Measurements from ENCODE around the gene ZNF814.

The ZNF814 gene

GRCh38 chr19:57803265-57803593 is 85.6 kb downstream of the ZNF814 start:
- Histone ChIP-seq H3K79me2 (ENCODE audit: insufficient read depth, low read depth) (no peaks in the 10 kb centered on the region), H3K4me1 (ENCODE audit: low read depth, poor library complexity, severe bottlenecking) (no peaks in the 10 kb centered on the region), H2AFZ (ENCODE audit: low read depth) (no peak overlapping the region), H3K36me3 (ENCODE audit: insufficient read depth) (no peaks in the 10 kb centered on the region), H3K4me3 (IDR thresholded peaks at IDR 0.05; ENCODE audit: insufficient read depth, low read depth, low read length) (no peak overlapping the region), H3K9ac (no peak overlapping the region), H3K4me2 (no peak overlapping the region), H3K27me3 (ENCODE audit: insufficient read depth, low read depth) (no peaks in the 10 kb centered on the region), H4K20me1 (ENCODE audit: insufficient read depth) (no peaks in the 10 kb centered on the region), H3K27ac (no peak overlapping the region)
- TF ChIP-seq CTCF (conservative IDR thresholded peaks at IDR 0.05; ENCODE audit: low read depth, low read length), result no peak

DNA sequence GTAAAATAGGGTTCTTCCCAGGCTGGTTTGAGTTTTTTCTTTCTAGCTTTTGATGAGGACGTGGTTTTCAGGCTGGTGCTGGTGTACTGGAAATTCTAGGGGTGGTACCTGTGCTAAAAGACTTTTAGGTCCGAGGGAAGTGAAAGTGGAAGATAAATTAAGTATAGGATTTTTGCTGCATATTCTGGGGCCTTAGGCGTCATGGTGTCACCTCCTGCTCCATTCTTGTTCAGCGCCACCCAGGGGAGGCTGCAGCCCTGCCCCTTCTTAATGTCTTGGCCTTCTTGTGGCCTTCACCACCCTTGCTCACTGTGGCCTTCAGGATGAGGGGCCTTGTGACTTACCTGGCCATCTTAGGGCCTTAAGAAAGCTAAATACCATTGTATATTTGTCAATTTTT is 86.6 kb downstream of the ZNF814 start:
- H4K20me1 ChIP-seq (ENCODE audit: insufficient read depth), result no peaks in the 10 kb centered on the region
- H3K9ac ChIP-seq, result no peak overlapping the region
- no peaks in the 10 kb centered on the region for H3K4me1 ChIP-seq (ENCODE audit: low read depth, poor library complexity, severe bottlenecking)
- H2AFZ ChIP-seq (ENCODE audit: low read depth), result no peak overlapping the region
- no peak overlapping the region for H3K4me3 ChIP-seq (IDR thresholded peaks at IDR 0.05; ENCODE audit: insufficient read depth, low read depth, low read length)
- H3K27ac ChIP-seq, result no peak overlapping the region
- H3K36me3 ChIP-seq (ENCODE audit: insufficient read depth), result no peaks in the 10 kb centered on the region
- H3K27me3 ChIP-seq (ENCODE audit: insufficient read depth, low read depth), result no peaks in the 10 kb centered on the region
- no peaks in the 10 kb centered on the region for H3K79me2 ChIP-seq (ENCODE audit: insufficient read depth, low read depth)
- no peak overlapping the region for H3K4me2 ChIP-seq
- TF ChIP-seq CTCF (conservative IDR thresholded peaks at IDR 0.05; ENCODE audit: low read depth, low read length), result no peak

DNA sequence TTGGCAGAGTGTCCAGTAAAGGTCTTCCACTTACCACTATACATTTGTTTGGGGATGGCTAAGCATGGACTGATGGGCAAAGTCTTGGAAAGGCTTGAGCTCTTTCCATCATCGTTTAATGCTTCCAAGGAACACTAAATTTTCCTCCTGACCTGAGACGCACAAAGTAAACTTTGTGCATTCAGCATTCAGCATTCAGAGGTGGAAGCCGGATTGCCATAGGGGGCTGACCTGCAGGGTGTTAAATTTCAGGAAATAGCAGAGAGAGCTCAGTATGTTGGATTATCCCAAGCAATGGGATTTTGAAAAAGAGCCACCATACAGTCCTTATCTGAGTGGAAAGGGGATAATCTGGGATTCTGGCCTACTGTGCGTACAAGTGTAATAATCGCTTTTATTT is 88.1 kb downstream of the ZNF814 start:
- no peak for TF ChIP-seq CTCF (conservative IDR thresholded peaks at IDR 0.05; ENCODE audit: low read depth, low read length)
- no peaks in the 10 kb centered on the region for H3K79me2 ChIP-seq (ENCODE audit: insufficient read depth, low read depth)
- no peak overlapping the region for H3K4me3 ChIP-seq (IDR thresholded peaks at IDR 0.05; ENCODE audit: insufficient read depth, low read depth, low read length)
- no peaks in the 10 kb centered on the region for H3K4me1 ChIP-seq (ENCODE audit: low read depth, poor library complexity, severe bottlenecking)
- no peaks in the 10 kb centered on the region for H4K20me1 ChIP-seq (ENCODE audit: insufficient read depth)
- H3K4me2 ChIP-seq, result no peak overlapping the region
- no peaks in the 10 kb centered on the region for H3K36me3 ChIP-seq (ENCODE audit: insufficient read depth)
- H3K27ac ChIP-seq, result no peak overlapping the region
- no peak overlapping the region for H2AFZ ChIP-seq (ENCODE audit: low read depth)
- no peak overlapping the region for H3K9ac ChIP-seq
- no peaks in the 10 kb centered on the region for H3K27me3 ChIP-seq (ENCODE audit: insufficient read depth, low read depth)

Measured in KMS-11 (cell line).